ENCODE data around the gene ITPKC. TPM values are rescaled to one million over a fixed set of nuclear protein-coding genes. Genes with fewer than 3 reads are reported as not detected.

Gene ITPKC
- polyA plus RNA-seq, 3 donors: 2.7 to 5.7 (median 2.9) TPM

GRCh38 chr19:40776364-40776763 lies 59.5 kb downstream of the ITPKC start:
- Histone ChIP-seq H2AFZ (ENCODE audit: insufficient read depth, low read depth, low read length, poor library complexity, severe bottlenecking) (peak overlapping the region; percentile 63), H3K4me3 (replicated peaks in 1 of 3; ENCODE audit: low read depth in 2 of 3, low read length in 3 of 3) (peak overlapping the region in 1 of 3 experiments; percentile 85), H3K27me3 (ENCODE audit: control insufficient read depth in 2 of 2, insufficient read depth in 2 of 2, low read length in 2 of 2) (no peaks in the 10 kb centered on the region), H3K27ac (ENCODE audit: low read depth in 1 of 2, low read length in 2 of 2) (peak overlapping the region; percentile 95 to 97), H3K9ac (ENCODE audit: insufficient read depth, low read length, poor library complexity, severe bottlenecking) (peak overlapping the region; percentile 78), H3K36me3 (replicated peaks in 1 of 2; ENCODE audit: control insufficient read depth in 1 of 2, insufficient read depth in 2 of 2, low read length in 2 of 2) (peaks cover 0 to 18% of the 10 kb centered on the region in 2 donors), H3K9me3 (replicated peaks in 1 of 2; ENCODE audit: control insufficient read depth in 1 of 2, insufficient read depth in 1 of 2, low read length in 2 of 2) (no peaks in the 10 kb centered on the region), H4K20me1 (ENCODE audit: insufficient read depth, low read length) (peaks cover 20% of the 10 kb centered on the region), H3K4me2 (replicated peaks; ENCODE audit: extremely low read depth, low read length, poor library complexity, severe bottlenecking) (peak overlapping the region; percentile 93), H3K79me2 (ENCODE audit: insufficient read depth, low read length) (peaks cover 21% of the 10 kb centered on the region), H3K4me1 (ENCODE audit: control insufficient read depth in 1 of 2, insufficient read depth in 2 of 2, low read length in 2 of 2) (peaks cover 19 to 24% of the 10 kb centered on the region in 2 donors)
- Mint-ChIP-seq H3K36me3 (peaks cover 18 to 24% of the 10 kb centered on the region in 2 donors), H3K27me3 (ENCODE audit: low read depth in 3 of 3) (peaks cover 0 to 4% (median 2%) of the 10 kb centered on the region in 3 donors), H3K27ac (peak overlapping the region; percentile 68 to 100 (median 99)), H3K4me3 (peak overlapping the region in 1 of 2 donors; percentile 94), H3K9me3 (peaks cover 0 to 4% (median 0%) of the 10 kb centered on the region in 7 donors), H3K4me1 (peaks cover 29% of the 10 kb centered on the region)
- no peak for DNase-seq
- TF ChIP-seq CTCF (IDR thresholded peaks at IDR 0.05): no peak
- no CpG with 5 or more reads among the region's 7 CpGs for WGBS (ENCODE audit: insufficient coverage)
- intact Hi-C loops (cut with micrococcal nuclease): loop anchor here in 1 of 2 donors (2.0 to 5.0 kb wide), 2 partner anchors 36 to 62 kb away; no protein-coding TSS in a partner anchor

GRCh38 chr19:40776932-40777644 lies 60.2 kb downstream of the ITPKC start:
- H3K9ac ChIP-seq (ENCODE audit: insufficient read depth, low read length, poor library complexity, severe bottlenecking): peak overlapping the region; percentile 78
- 7% methylated on average over 5 of the region's 13 CpGs for WGBS (ENCODE audit: insufficient coverage)
- H3K4me1 ChIP-seq (ENCODE audit: control insufficient read depth in 1 of 2, insufficient read depth in 2 of 2, low read length in 2 of 2): peaks cover 19 to 24% of the 10 kb centered on the region in 2 donors
- peak overlapping the region; percentile 63 for H2AFZ ChIP-seq (ENCODE audit: insufficient read depth, low read depth, low read length, poor library complexity, severe bottlenecking)
- intact Hi-C loops (cut with micrococcal nuclease): loop anchor here in 1 of 2 donors (2.0 to 5.0 kb wide), 2 partner anchors 35 to 62 kb away; no protein-coding TSS in a partner anchor
- peak; percentile 96 to 98 (median 97) for DNase-seq
- peaks cover 0 to 2% (median 1%) of the 10 kb centered on the region in 3 donors for H3K27me3 Mint-ChIP-seq (ENCODE audit: low read depth in 3 of 3)
- peaks cover 1 to 18% of the 10 kb centered on the region in 2 donors for H3K36me3 ChIP-seq (replicated peaks in 1 of 2; ENCODE audit: control insufficient read depth in 1 of 2, insufficient read depth in 2 of 2, low read length in 2 of 2)
- H3K27ac Mint-ChIP-seq: peak overlapping the region; percentile 97 to 100 (median 99)
- H3K4me2 ChIP-seq (replicated peaks; ENCODE audit: extremely low read depth, low read length, poor library complexity, severe bottlenecking): peak overlapping the region; percentile 93
- H3K27me3 ChIP-seq (ENCODE audit: control insufficient read depth in 2 of 2, insufficient read depth in 2 of 2, low read length in 2 of 2): no peaks in the 10 kb centered on the region
- peak overlapping the region; percentile 95 to 97 for H3K27ac ChIP-seq (ENCODE audit: low read depth in 1 of 2, low read length in 2 of 2)
- TF ChIP-seq CTCF (IDR thresholded peaks at IDR 0.05): no peak
- peaks cover 23% of the 10 kb centered on the region for H4K20me1 ChIP-seq (ENCODE audit: insufficient read depth, low read length)
- peak overlapping the region; percentile 69 to 89 (median 85) for H3K4me3 ChIP-seq (replicated peaks in 1 of 3; ENCODE audit: low read depth in 2 of 3, low read length in 3 of 3)
- peaks cover 31% of the 10 kb centered on the region for H3K4me1 Mint-ChIP-seq
- peaks cover 22 to 27% of the 10 kb centered on the region in 2 donors for H3K36me3 Mint-ChIP-seq
- H3K9me3 Mint-ChIP-seq: peaks cover 0 to 1% (median 0%) of the 10 kb centered on the region in 7 donors
- H3K9me3 ChIP-seq (replicated peaks in 1 of 2; ENCODE audit: control insufficient read depth in 1 of 2, insufficient read depth in 1 of 2, low read length in 2 of 2): no peaks in the 10 kb centered on the region
- H3K79me2 ChIP-seq (ENCODE audit: insufficient read depth, low read length): peaks cover 21% of the 10 kb centered on the region
- H3K4me3 Mint-ChIP-seq: peak overlapping the region; percentile 94 to 97
